Fibroblast of lung (primary cell): ENCODE results near the gene FNDC3B.

Experiments used
- CTCF ChIP-seq, 2 donors: IDR thresholded peaks in 1 of 2; conservative IDR thresholded peaks in 1 of 2; 1 replicate in 1 of 2; 2 replicates in 1 of 2; pipeline ENCODE4 v1.5.1; 2011 to 2012; ENCODE audit warnings: low read length in 2 of 2, control low read depth in 1 of 2, inconsistent platforms in 1 of 2, low read depth in 1 of 2, mild to moderate bottlenecking in 1 of 2
- EZH2 ChIP-seq: IDR thresholded peaks from 2 replicates; pipeline ENCODE4 v1.5.1; 2012; ENCODE audit warnings: low read length, control low read depth, mild to moderate bottlenecking; ENCODE audit errors: missing control alignments

- TF ChIP-seq CTCF (conservative IDR thresholded peaks at IDR 0.05 in 1 of 2, IDR thresholded peaks at IDR 0.05 in 1 of 2; ENCODE audit: low read depth in 1 of 2, low read length in 2 of 2) (no peak), EZH2 (no peak)
Measured at GRCh38 chr3:172261054-172261453, 221.7 kb downstream of the FNDC3B start.
